ENCODE measurements around the gene VSTM4. TPM values are rescaled to one million over a fixed set of nuclear protein-coding genes. Genes with fewer than 3 reads are reported as not detected.

Gene VSTM4
- polyA plus RNA-seq, 4 donors: 0.81 to 7.2 (median 2.4) TPM; not detected in 1

- no peak for FAIRE-seq
- 84 to 91% (median 88%) methylated on average over 5 of the region's 5 CpGs for WGBS, 3 donors
- no peaks in the 10 kb centered on the region for H3K4me1 ChIP-seq (ENCODE audit: control insufficient read depth in 3 of 3, insufficient read depth in 2 of 3, low read depth in 1 of 3, low read length in 2 of 3)
- peaks cover 0 to 8% (median 0%) of the 10 kb centered on the region in 3 donors for H3K36me3 ChIP-seq (ENCODE audit: control insufficient read depth in 3 of 3, insufficient read depth in 2 of 3, low read depth in 1 of 3, low read length in 3 of 3)
- no peak for DNase-seq
- H3K9me3 ChIP-seq (ENCODE audit: control insufficient read depth in 2 of 2, insufficient read depth in 1 of 2, low read depth in 1 of 2, low read length in 1 of 2): no peaks in the 10 kb centered on the region
- no peak overlapping the region for H3K27ac ChIP-seq (ENCODE audit: low read depth in 1 of 3, low read length in 2 of 3)
- H3K27me3 ChIP-seq (ENCODE audit: control insufficient read depth in 3 of 3, insufficient read depth in 3 of 3, low read length in 3 of 3): no peaks in the 10 kb centered on the region
- H3K4me3 ChIP-seq (ENCODE audit: low read depth in 1 of 3, low read length in 3 of 3): no peak overlapping the region
These were observed 76.6 kb downstream of the VSTM4 start for GRCh38 chr10:49038711-49039110.

- Histone ChIP-seq H3K9me3 (ENCODE audit: control insufficient read depth in 2 of 2, insufficient read depth in 1 of 2, low read depth in 1 of 2, low read length in 1 of 2) (no peaks in the 10 kb centered on the region), H3K4me1 (ENCODE audit: control insufficient read depth in 3 of 3, insufficient read depth in 2 of 3, low read depth in 1 of 3, low read length in 2 of 3) (no peaks in the 10 kb centered on the region)
- 80 to 90% (median 87%) methylated on average over 7 of the region's 7 CpGs for WGBS, 3 donors
These were observed 78.1 kb downstream of the VSTM4 start for GRCh38 chr10:49037187-49037586.

GRCh38 chr10:49036638-49037037, 78.7 kb downstream of the VSTM4 start:
- no peak for FAIRE-seq
- 84 to 93% (median 91%) methylated on average over 3 of the region's 3 CpGs for WGBS, 3 donors
- H3K36me3 ChIP-seq (ENCODE audit: control insufficient read depth in 3 of 3, insufficient read depth in 2 of 3, low read depth in 1 of 3, low read length in 3 of 3): peaks cover 0 to 8% (median 0%) of the 10 kb centered on the region in 3 donors
- H3K9me3 ChIP-seq (ENCODE audit: control insufficient read depth in 2 of 2, insufficient read depth in 1 of 2, low read depth in 1 of 2, low read length in 1 of 2): no peaks in the 10 kb centered on the region
- H3K4me1 ChIP-seq (ENCODE audit: control insufficient read depth in 3 of 3, insufficient read depth in 2 of 3, low read depth in 1 of 3, low read length in 2 of 3): no peaks in the 10 kb centered on the region
- no peaks in the 10 kb centered on the region for H3K27me3 ChIP-seq (ENCODE audit: control insufficient read depth in 3 of 3, insufficient read depth in 3 of 3, low read length in 3 of 3)
- no peak overlapping the region for H3K27ac ChIP-seq (ENCODE audit: low read depth in 1 of 3, low read length in 2 of 3)
- no peak for DNase-seq
- no peak overlapping the region for H3K4me3 ChIP-seq (ENCODE audit: low read depth in 1 of 3, low read length in 3 of 3)

More at GRCh38 chr10:49037187-49037586, 78.1 kb downstream of the VSTM4 start:
- H3K27ac ChIP-seq (ENCODE audit: low read depth in 1 of 3, low read length in 2 of 3): no peak overlapping the region
- FAIRE-seq (no peak), DNase-seq (no peak)
- no peak overlapping the region for H3K4me3 ChIP-seq (ENCODE audit: low read depth in 1 of 3, low read length in 3 of 3)
- H3K27me3 ChIP-seq (ENCODE audit: control insufficient read depth in 3 of 3, insufficient read depth in 3 of 3, low read length in 3 of 3): no peaks in the 10 kb centered on the region
- H3K36me3 ChIP-seq (ENCODE audit: control insufficient read depth in 3 of 3, insufficient read depth in 2 of 3, low read depth in 1 of 3, low read length in 3 of 3): peaks cover 0 to 8% (median 0%) of the 10 kb centered on the region in 3 donors

GRCh38 chr10:49035920-49036319, 79.4 kb downstream of the VSTM4 start:
- no peaks in the 10 kb centered on the region for H3K27me3 ChIP-seq (ENCODE audit: control insufficient read depth in 3 of 3, insufficient read depth in 3 of 3, low read length in 3 of 3)
- H3K27ac ChIP-seq (ENCODE audit: low read depth in 1 of 3, low read length in 2 of 3): no peak overlapping the region
- 83 to 89% (median 84%) methylated on average over 8 of the region's 8 CpGs for WGBS, 3 donors
- H3K4me1 ChIP-seq (ENCODE audit: control insufficient read depth in 3 of 3, insufficient read depth in 2 of 3, low read depth in 1 of 3, low read length in 2 of 3): no peaks in the 10 kb centered on the region
- peaks cover 0 to 8% (median 0%) of the 10 kb centered on the region in 3 donors for H3K36me3 ChIP-seq (ENCODE audit: control insufficient read depth in 3 of 3, insufficient read depth in 2 of 3, low read depth in 1 of 3, low read length in 3 of 3)
- FAIRE-seq: no peak
- DNase-seq: no peak
- H3K9me3 ChIP-seq (ENCODE audit: control insufficient read depth in 2 of 2, insufficient read depth in 1 of 2, low read depth in 1 of 2, low read length in 1 of 2): no peaks in the 10 kb centered on the region
- H3K4me3 ChIP-seq (ENCODE audit: low read depth in 1 of 3, low read length in 3 of 3): no peak overlapping the region

- no peak for DNase-seq
- H3K27ac ChIP-seq (ENCODE audit: low read depth in 1 of 3, low read length in 2 of 3): no peak overlapping the region
- H3K9me3 ChIP-seq (ENCODE audit: control insufficient read depth in 2 of 2, insufficient read depth in 1 of 2, low read depth in 1 of 2, low read length in 1 of 2): no peaks in the 10 kb centered on the region
- no peaks in the 10 kb centered on the region for H3K4me1 ChIP-seq (ENCODE audit: control insufficient read depth in 3 of 3, insufficient read depth in 2 of 3, low read depth in 1 of 3, low read length in 2 of 3)
- no peak for FAIRE-seq
- H3K4me3 ChIP-seq (ENCODE audit: low read depth in 1 of 3, low read length in 3 of 3): no peak overlapping the region
- H3K27me3 ChIP-seq (ENCODE audit: control insufficient read depth in 3 of 3, insufficient read depth in 3 of 3, low read length in 3 of 3): no peaks in the 10 kb centered on the region
- peaks cover 0 to 8% (median 0%) of the 10 kb centered on the region in 3 donors for H3K36me3 ChIP-seq (ENCODE audit: control insufficient read depth in 3 of 3, insufficient read depth in 2 of 3, low read depth in 1 of 3, low read length in 3 of 3)
- 77 to 87% (median 83%) methylated on average over 6 of the region's 6 CpGs for WGBS, 3 donors
These were observed 80.4 kb downstream of the VSTM4 start for GRCh38 chr10:49034925-49035324.

- Histone ChIP-seq H3K36me3 (ENCODE audit: control insufficient read depth in 3 of 3, insufficient read depth in 2 of 3, low read depth in 1 of 3, low read length in 3 of 3) (peaks cover 0 to 6% (median 0%) of the 10 kb centered on the region in 3 donors), H3K27ac (ENCODE audit: low read depth in 1 of 3, low read length in 2 of 3) (no peak overlapping the region), H3K27me3 (ENCODE audit: control insufficient read depth in 3 of 3, insufficient read depth in 3 of 3, low read length in 3 of 3) (no peaks in the 10 kb centered on the region), H3K4me1 (ENCODE audit: control insufficient read depth in 3 of 3, insufficient read depth in 2 of 3, low read depth in 1 of 3, low read length in 2 of 3) (no peaks in the 10 kb centered on the region), H3K9me3 (ENCODE audit: control insufficient read depth in 2 of 2, insufficient read depth in 1 of 2, low read depth in 1 of 2, low read length in 1 of 2) (no peaks in the 10 kb centered on the region), H3K4me3 (ENCODE audit: low read depth in 1 of 3, low read length in 3 of 3) (no peak overlapping the region)
- DNase-seq (no peak), FAIRE-seq (no peak)
- WGBS, 3 donors: 93 to 97% (median 95%) methylated on average over 1 of the region's 1 CpG
These were observed 81.4 kb downstream of the VSTM4 start for GRCh38 chr10:49033939-49034338.

- H3K36me3 ChIP-seq (ENCODE audit: control insufficient read depth in 3 of 3, insufficient read depth in 2 of 3, low read depth in 1 of 3, low read length in 3 of 3): peaks cover 0 to 3% (median 0%) of the 10 kb centered on the region in 3 donors
- no peak overlapping the region for H3K4me3 ChIP-seq (ENCODE audit: low read depth in 1 of 3, low read length in 3 of 3)
- no peaks in the 10 kb centered on the region for H3K9me3 ChIP-seq (ENCODE audit: control insufficient read depth in 2 of 2, insufficient read depth in 1 of 2, low read depth in 1 of 2, low read length in 1 of 2)
- peaks cover 0 to 10% (median 0%) of the 10 kb centered on the region in 3 donors for H3K4me1 ChIP-seq (ENCODE audit: control insufficient read depth in 3 of 3, insufficient read depth in 2 of 3, low read depth in 1 of 3, low read length in 2 of 3)
- no peak overlapping the region for H3K27ac ChIP-seq (ENCODE audit: low read depth in 1 of 3, low read length in 2 of 3)
- no peaks in the 10 kb centered on the region for H3K27me3 ChIP-seq (ENCODE audit: control insufficient read depth in 3 of 3, insufficient read depth in 3 of 3, low read length in 3 of 3)
- DNase-seq (no peak), FAIRE-seq (no peak)
- WGBS, 3 donors: 94 to 100% (median 100%) methylated on average over 1 of the region's 1 CpG
These were observed 85.7 kb downstream of the VSTM4 start for GRCh38 chr10:49029666-49030065.

GRCh38 chr10:49028639-49029038, 86.7 kb downstream of the VSTM4 start:
- no peak for DNase-seq
- peaks cover 0 to 3% (median 0%) of the 10 kb centered on the region in 3 donors for H3K36me3 ChIP-seq (ENCODE audit: control insufficient read depth in 3 of 3, insufficient read depth in 2 of 3, low read depth in 1 of 3, low read length in 3 of 3)
- no peak for FAIRE-seq
- no peak overlapping the region for H3K27ac ChIP-seq (ENCODE audit: low read depth in 1 of 3, low read length in 2 of 3)
- WGBS, 3 donors: 34 to 62% (median 34%) methylated on average over 2 of the region's 2 CpGs
- H3K4me3 ChIP-seq (ENCODE audit: low read depth in 1 of 3, low read length in 3 of 3): no peak overlapping the region
- H3K9me3 ChIP-seq (ENCODE audit: control insufficient read depth in 2 of 2, insufficient read depth in 1 of 2, low read depth in 1 of 2, low read length in 1 of 2): no peaks in the 10 kb centered on the region
- H3K27me3 ChIP-seq (ENCODE audit: control insufficient read depth in 3 of 3, insufficient read depth in 3 of 3, low read length in 3 of 3): no peaks in the 10 kb centered on the region
- H3K4me1 ChIP-seq (ENCODE audit: control insufficient read depth in 3 of 3, insufficient read depth in 2 of 3, low read depth in 1 of 3, low read length in 2 of 3): peaks cover 0 to 17% (median 0%) of the 10 kb centered on the region in 3 donors

GRCh38 chr10:49025347-49025983, 89.9 kb downstream of the VSTM4 start:
- Histone ChIP-seq H3K9me3 (ENCODE audit: control insufficient read depth in 2 of 2, insufficient read depth in 1 of 2, low read depth in 1 of 2, low read length in 1 of 2) (no peaks in the 10 kb centered on the region), H3K36me3 (ENCODE audit: control insufficient read depth in 3 of 3, insufficient read depth in 2 of 3, low read depth in 1 of 3, low read length in 3 of 3) (peaks cover 0 to 3% (median 0%) of the 10 kb centered on the region in 3 donors), H3K27ac (ENCODE audit: low read depth in 1 of 3, low read length in 2 of 3) (no peak overlapping the region), H3K27me3 (ENCODE audit: control insufficient read depth in 3 of 3, insufficient read depth in 3 of 3, low read length in 3 of 3) (no peaks in the 10 kb centered on the region), H3K4me1 (ENCODE audit: control insufficient read depth in 3 of 3, insufficient read depth in 2 of 3, low read depth in 1 of 3, low read length in 2 of 3) (peaks cover 0 to 17% (median 0%) of the 10 kb centered on the region in 3 donors), H3K4me3 (ENCODE audit: low read depth in 1 of 3, low read length in 3 of 3) (no peak overlapping the region)
- DNase-seq (peak in 1 of 2 donors; percentile 24), FAIRE-seq (no peak)
- 29 to 76% (median 34%) methylated on average over 7 of the region's 7 CpGs for WGBS, 3 donors
